Stomach (tissue), 9 donors: ENCODE measurements around the gene TRIM75. TPM values are rescaled to one million over a fixed set of nuclear protein-coding genes. Genes with fewer than 3 reads are reported as not detected.

Experiments used
- DNase-seq, 2 donors: peaks; one replicate each; pipeline versions ENCODE4 v3.0.0 to v3.0.0-alpha.2; 2013 to 2019
- H3K27ac ChIP-seq, 5 donors: fragments of 200-600 bp in 4 of 5; sonication (generic) in 4 of 5; one replicate each; pipeline ENCODE4 v1.5.1; 2013 to 2019; ENCODE audit warnings: mild to moderate bottlenecking in 1 of 5, moderate library complexity in 1 of 5
- H3K27me3 ChIP-seq, 3 donors: fragments of 200-600 bp; sonication (generic); one replicate each; pipeline ENCODE4 v1.5.1; 2017 to 2019; ENCODE audit warnings: mixed run types in 1 of 3
- H3K36me3 ChIP-seq, 4 donors: fragments of 200-600 bp; sonication (generic); 1 replicate in 3 of 4; 2 replicates in 1 of 4; pipeline ENCODE4 v1.5.1; 2016 to 2019
- H3K4me1 ChIP-seq, 4 donors: fragments of 200-600 bp; sonication (generic); one replicate each; pipeline ENCODE4 v1.5.1; 2016 to 2019
- H3K4me3 ChIP-seq, 4 donors: fragments of 200-600 bp; sonication (generic) in 3 of 4; one replicate each; pipeline ENCODE4 v1.5.1; 2016 to 2019; ENCODE audit warnings: mild to moderate bottlenecking in 1 of 4
- H3K9me3 ChIP-seq, 4 donors: fragments of 200-600 bp; sonication (generic); one replicate each; pipeline ENCODE4 v1.5.1; 2016 to 2019
- CTCF ChIP-seq, 7 experiments: fragments of 450-650 bp in 4 of 7; fragments of 200-600 bp in 3 of 7; sonication (generic) in 3 of 7; IDR thresholded peaks; one replicate each; pipeline ENCODE4 v1.5.1; 2016 to 2019; ENCODE audit warnings: antibody characterized with exemption in 7 of 7, control low read depth in 2 of 7, mild to moderate bottlenecking in 1 of 7
- EP300 ChIP-seq: sonication (generic); formaldehyde crosslinking; IDR thresholded peaks from one replicate; pipeline ENCODE4 v1.6.1; 2017; ENCODE audit warnings: antibody characterized with exemption
- POLR2A ChIP-seq, 4 donors: fragments of 450-650 bp; IDR thresholded peaks; one replicate each; pipeline ENCODE4 v1.6.1; 2016; ENCODE audit warnings: antibody characterized with exemption in 4 of 4, control low read depth in 2 of 4, mild to moderate bottlenecking in 1 of 4, moderate library complexity in 1 of 4
- POLR2AphosphoS5 ChIP-seq, 3 donors: sonication (generic); formaldehyde crosslinking; IDR thresholded peaks; one replicate each; pipeline ENCODE4 v1.6.1; 2016; ENCODE audit warnings: antibody characterized with exemption in 3 of 3
- WGBS, 5 donors: extraction: QIAGEN DNeasy Blood & Tissue Kit in 3 of 5; methylation state at CpG; one replicate each; pipeline versions ENCODE4 v1.1.5 to v1.1.7; 2013 to 2018; 5-methylcytosine and 5-hydroxymethylcytosine counted together
- intact Hi-C: fragments of 100-400 bp; cut with DNase I; formaldehyde crosslinking; loops from one replicate; pipeline ENCODE4 v1.15.1; 2023; ENCODE audit warnings: low total_unique reads
- polyA plus RNA-seq, 3 donors: library from polyadenylated mRNA; stranded (reverse); fragments of 200-250 nt; gene quantifications; one replicate each; pipeline ENCODE4 v1.2.3, GENCODE V29; 2013
- total RNA-seq, 5 donors: library from RNA; depleted of rRNA; stranded (reverse); fragments of >200 nt; gene quantifications; one replicate each; pipeline versions ENCODE4 v1.1.0 to v1.2.3, GENCODE V29; 2014 to 2016
- donor health status: healthy with polysubstance abuse.
- donor health status: Bipolar disorder and iron deficiency.
- donor health status: healthy.

The TRIM75 gene
- total and polyA plus RNA-seq, 8 donors, result not detected

GRCh38 chr4:165009493-165010227 is 44.0 kb upstream of the TRIM75 start:
- Histone ChIP-seq H3K4me1 (no peaks in the 10 kb centered on the region), H3K36me3 (no peaks in the 10 kb centered on the region), H3K27me3 (no peaks in the 10 kb centered on the region), H3K4me3 (no peak overlapping the region), H3K9me3 (no peaks in the 10 kb centered on the region), H3K27ac (no peak overlapping the region)
- WGBS, 5 donors, result 64 to 70% (median 65%) methylated on average over 5 of the region's 5 CpGs
- no peak for DNase-seq
- TF ChIP-seq POLR2AphosphoS5 (IDR thresholded peaks at IDR 0.05), result no peak
- TF ChIP-seq EP300, result no peak
- no peak for TF ChIP-seq CTCF (IDR thresholded peaks at IDR 0.05)
- TF ChIP-seq POLR2A (IDR thresholded peaks at IDR 0.05), result no peak
- intact Hi-C loops, result no loop called here

- WGBS, 5 donors, result 63 to 85% (median 80%) methylated on average over 1 to 2 of the region's 2 CpGs
- no peak for TF ChIP-seq CTCF (IDR thresholded peaks at IDR 0.05)
- TF ChIP-seq EP300, result no peak
- TF ChIP-seq POLR2AphosphoS5 (IDR thresholded peaks at IDR 0.05), result no peak
- TF ChIP-seq POLR2A (IDR thresholded peaks at IDR 0.05), result no peak
These were observed 43.2 kb upstream of the TRIM75 start for GRCh38 chr4:165010487-165010886.

GRCh38 chr4:165010991-165011390 is 42.7 kb upstream of the TRIM75 start:
- H3K4me1 ChIP-seq, result no peaks in the 10 kb centered on the region
- no peak overlapping the region for H3K4me3 ChIP-seq
- H3K9me3 ChIP-seq, result no peaks in the 10 kb centered on the region
- no peak for DNase-seq
- no peaks in the 10 kb centered on the region for H3K36me3 ChIP-seq
- intact Hi-C loops, result no loop called here
- TF ChIP-seq CTCF (IDR thresholded peaks at IDR 0.05), result no peak
- TF ChIP-seq POLR2AphosphoS5 (IDR thresholded peaks at IDR 0.05), result no peak
- no peak for TF ChIP-seq EP300
- no peak for TF ChIP-seq POLR2A (IDR thresholded peaks at IDR 0.05)
- H3K27me3 ChIP-seq, result no peaks in the 10 kb centered on the region
- no peak overlapping the region for H3K27ac ChIP-seq
- WGBS, 5 donors, result 70 to 83% (median 80%) methylated on average over 8 of the region's 8 CpGs

More at GRCh38 chr4:165010487-165010886, 43.2 kb upstream of the TRIM75 start:
- intact Hi-C loops, result no loop called here
- H3K9me3 ChIP-seq, result no peaks in the 10 kb centered on the region
- H3K36me3 ChIP-seq, result no peaks in the 10 kb centered on the region
- H3K4me3 ChIP-seq, result no peak overlapping the region
- no peak for DNase-seq
- H3K4me1 ChIP-seq, result no peaks in the 10 kb centered on the region
- H3K27me3 ChIP-seq, result no peaks in the 10 kb centered on the region
- no peak overlapping the region for H3K27ac ChIP-seq

- TF ChIP-seq CTCF (IDR thresholded peaks at IDR 0.05) (no peak), POLR2AphosphoS5 (IDR thresholded peaks at IDR 0.05) (no peak), EP300 (no peak), POLR2A (IDR thresholded peaks at IDR 0.05) (no peak)
These were observed 42.3 kb upstream of the TRIM75 start for GRCh38 chr4:165011403-165011802.

More at GRCh38 chr4:165011403-165011802, 42.3 kb upstream of the TRIM75 start:
- WGBS, 5 donors, result 80 to 94% (median 86%) methylated on average over 4 to 5 of the region's 5 CpGs
- no peak overlapping the region for H3K4me3 ChIP-seq
- H3K9me3 ChIP-seq, result no peaks in the 10 kb centered on the region
- no peaks in the 10 kb centered on the region for H3K36me3 ChIP-seq
- DNase-seq, result no peak
- intact Hi-C loops, result no loop called here
- no peaks in the 10 kb centered on the region for H3K27me3 ChIP-seq
- no peaks in the 10 kb centered on the region for H3K4me1 ChIP-seq
- no peak overlapping the region for H3K27ac ChIP-seq
